Measurements from ENCODE around the gene CLCN6. TPM values are rescaled to one million over a fixed set of nuclear protein-coding genes. Genes with fewer than 3 reads are reported as not detected.
A peak's percentile ranks its signal among the peaks of the same experiment; 100 is the strongest.

Gene CLCN6
- total and polyA plus RNA-seq, 2 experiments from 2014 or later = 14.1 to 23.6 TPM

- Histone ChIP-seq H4K20me1 (ENCODE audit: insufficient read depth, poor library complexity, severe bottlenecking) (no peaks in the 10 kb centered on the region), H3K27ac (no peak overlapping the region), H3K9me2 (replicated peaks; ENCODE audit: insufficient read depth) (no peaks in the 10 kb centered on the region), H3K4me3 (no peak overlapping the region), H3K36me3 (replicated peaks; ENCODE audit: insufficient read depth, low read depth) (no peaks in the 10 kb centered on the region), H3K27me3 (no peaks in the 10 kb centered on the region), H3K79me2 (no peaks in the 10 kb centered on the region), H3K4me1 (ENCODE audit: insufficient read depth) (peaks cover 27% of the 10 kb centered on the region), H2AFZ (no peak overlapping the region), H3K9me3 (ENCODE audit: low read depth) (no peaks in the 10 kb centered on the region), H3K4me2 (peak overlapping the region; percentile 80)
- TF ChIP-seq EZH2phosphoT487 (IDR thresholded peaks at IDR 0.05; ENCODE audit: low read depth, severe bottlenecking, unreplicated experiment) (no peak), CTCF (IDR thresholded peaks at IDR 0.05; ENCODE audit: poor library complexity) (no peak), EZH2 (IDR thresholded peaks at IDR 0.05; ENCODE audit: borderline replicate concordance) (no peak)
- WGBS (ENCODE audit: low lambda C conversion rate, missing lambda C conversion rate) = 80% methylated on average over 21 of the region's 21 CpGs
- no peak for DNase-seq (ENCODE audit: low spot score)
Observed at GRCh38 chr1:11784256-11784992, 21.6 kb upstream of the CLCN6 start.

- 17% methylated on average over 27 of the region's 30 CpGs for WGBS (ENCODE audit: low lambda C conversion rate, missing lambda C conversion rate)
- DNase-seq (ENCODE audit: low spot score) = peak; percentile 79
- no peaks in the 10 kb centered on the region for H3K9me2 ChIP-seq (replicated peaks; ENCODE audit: insufficient read depth)
- no peaks in the 10 kb centered on the region for H3K79me2 ChIP-seq
- H3K36me3 ChIP-seq (replicated peaks; ENCODE audit: insufficient read depth, low read depth) = no peaks in the 10 kb centered on the region
- TF ChIP-seq EZH2phosphoT487 (IDR thresholded peaks at IDR 0.05; ENCODE audit: low read depth, severe bottlenecking, unreplicated experiment) = no peak
- no peak for TF ChIP-seq EZH2 (IDR thresholded peaks at IDR 0.05; ENCODE audit: borderline replicate concordance)
- TF ChIP-seq CTCF (IDR thresholded peaks at IDR 0.05; ENCODE audit: poor library complexity) = peak; percentile 86
- H3K4me2 ChIP-seq = peak overlapping the region; percentile 80
- H3K4me1 ChIP-seq (ENCODE audit: insufficient read depth) = peaks cover 27% of the 10 kb centered on the region
- H3K4me3 ChIP-seq = no peak overlapping the region
- no peak overlapping the region for H2AFZ ChIP-seq
- no peaks in the 10 kb centered on the region for H4K20me1 ChIP-seq (ENCODE audit: insufficient read depth, poor library complexity, severe bottlenecking)
- no peak overlapping the region for H3K27ac ChIP-seq
- no peaks in the 10 kb centered on the region for H3K27me3 ChIP-seq
- H3K9me3 ChIP-seq (ENCODE audit: low read depth) = no peaks in the 10 kb centered on the region
Observed at GRCh38 chr1:11784993-11785769, 20.8 kb upstream of the CLCN6 start.

GRCh38 chr1:11786168-11786567 lies 19.8 kb upstream of the CLCN6 start:
- H4K20me1 ChIP-seq (ENCODE audit: insufficient read depth, poor library complexity, severe bottlenecking) = no peaks in the 10 kb centered on the region
- DNase-seq (ENCODE audit: low spot score) = no peak
- H2AFZ ChIP-seq = no peak overlapping the region
- TF ChIP-seq EZH2 (IDR thresholded peaks at IDR 0.05; ENCODE audit: borderline replicate concordance) (no peak), CTCF (IDR thresholded peaks at IDR 0.05; ENCODE audit: poor library complexity) (no peak), EZH2phosphoT487 (IDR thresholded peaks at IDR 0.05; ENCODE audit: low read depth, severe bottlenecking, unreplicated experiment) (no peak)
- no peak overlapping the region for H3K27ac ChIP-seq
- H3K27me3 ChIP-seq = no peaks in the 10 kb centered on the region
- no peaks in the 10 kb centered on the region for H3K79me2 ChIP-seq
- H3K4me1 ChIP-seq (ENCODE audit: insufficient read depth) = peaks cover 34% of the 10 kb centered on the region
- H3K4me3 ChIP-seq = no peak overlapping the region
- H3K9me3 ChIP-seq (ENCODE audit: low read depth) = no peaks in the 10 kb centered on the region
- 67% methylated on average over 5 of the region's 5 CpGs for WGBS (ENCODE audit: low lambda C conversion rate, missing lambda C conversion rate)
- no peaks in the 10 kb centered on the region for H3K36me3 ChIP-seq (replicated peaks; ENCODE audit: insufficient read depth, low read depth)
- H3K4me2 ChIP-seq = no peak overlapping the region
- H3K9me2 ChIP-seq (replicated peaks; ENCODE audit: insufficient read depth) = no peaks in the 10 kb centered on the region
